ENCODE data around the gene ZNF668. TPM values are rescaled to one million over a fixed set of nuclear protein-coding genes. Genes with fewer than 3 reads are reported as not detected.

Gene ZNF668
- total and polyA plus RNA-seq, 4 donors, result 6.0 to 10.3 (median 7.0) TPM

DNA sequence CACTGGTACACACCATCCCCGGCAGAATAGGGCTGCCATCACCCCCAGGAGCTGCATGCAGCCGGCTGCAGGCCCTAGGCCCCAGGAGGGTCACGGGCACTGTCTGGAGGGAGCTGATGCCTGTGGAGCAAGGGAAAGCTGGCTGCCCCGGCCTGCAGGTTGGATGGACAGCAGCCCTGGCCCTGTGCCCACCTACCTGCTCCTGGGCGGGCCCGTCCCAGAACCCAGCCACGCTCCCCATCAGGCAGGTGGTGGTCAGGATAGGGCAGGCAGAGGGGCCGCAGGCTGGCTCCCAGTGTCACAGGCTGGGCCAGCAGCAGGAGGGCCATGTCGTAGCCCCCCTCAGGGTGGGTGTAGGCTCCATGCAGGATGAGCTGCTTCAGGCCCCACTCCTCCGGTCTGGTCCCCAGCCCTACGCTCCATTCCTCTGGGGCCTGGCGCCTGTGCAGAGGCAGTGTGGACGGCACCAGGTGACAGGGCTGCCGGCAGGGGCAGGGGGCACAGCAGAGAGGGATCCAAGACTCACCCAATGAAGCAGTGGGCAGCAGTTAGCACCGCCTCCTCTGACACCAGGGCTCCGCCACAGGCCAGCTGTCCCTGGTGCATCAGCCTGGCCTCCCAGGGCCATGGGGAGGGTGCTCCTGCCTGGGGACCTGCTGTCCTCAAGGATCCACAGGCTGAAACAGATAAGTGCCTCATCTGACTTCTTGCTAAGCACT lies 10.7 kb upstream of the ZNF668 start:
- peaks cover 0 to 3% of the 10 kb centered on the region in 2 donors for H3K36me3 ChIP-seq (ENCODE audit: control insufficient read depth in 1 of 2, insufficient read depth in 2 of 2, low read length in 1 of 2)
- H3K9me3 ChIP-seq (ENCODE audit: control insufficient read depth, low read length), result no peaks in the 10 kb centered on the region
- no peak overlapping the region for H3K4me3 ChIP-seq (ENCODE audit: low read length in 2 of 2)
- ATAC-seq (ENCODE audit: low FRiP score) (no peak), DNase-seq (peak in 1 of 2 donors; percentile 76)
- no peak overlapping the region for H3K27ac ChIP-seq (ENCODE audit: low read depth in 1 of 2, low read length in 2 of 2)
- 80 to 84% methylated on average over 14 to 16 of the region's 16 CpGs for WGBS, 2 donors
- intact Hi-C loops (cut with DNase I), result no loop called here
- H3K4me1 ChIP-seq (ENCODE audit: control insufficient read depth in 1 of 2, insufficient read depth in 2 of 2, low read length in 2 of 2), result no peaks in the 10 kb centered on the region
- no peaks in the 10 kb centered on the region for H3K27me3 ChIP-seq (ENCODE audit: control insufficient read depth in 1 of 2, insufficient read depth in 2 of 2, low read length in 1 of 2)

DNA sequence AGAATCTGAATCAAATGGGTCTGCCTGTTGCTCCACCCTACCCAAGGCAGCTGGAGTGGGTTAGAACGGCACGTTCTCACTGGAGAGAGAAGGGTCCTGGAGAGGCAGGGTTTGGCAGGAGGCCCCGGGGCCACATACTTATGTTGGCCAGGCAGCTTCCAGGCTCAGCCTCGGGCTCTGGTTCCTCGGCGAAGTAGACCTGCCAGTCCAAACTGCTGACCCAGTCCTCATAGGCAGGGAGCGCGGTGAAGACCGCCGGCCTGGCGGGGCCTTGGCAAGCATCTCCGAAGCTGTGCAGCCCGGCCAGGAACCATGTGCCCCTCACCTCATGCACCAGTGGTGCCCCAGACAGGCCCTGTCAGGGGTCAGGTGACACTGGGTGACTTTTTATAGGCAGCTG lies 9.9 kb upstream of the ZNF668 start:
- intact Hi-C loops (cut with DNase I), result no loop called here
- Histone ChIP-seq H3K4me3 (ENCODE audit: low read length in 2 of 2) (no peak overlapping the region), H3K27ac (ENCODE audit: low read depth in 1 of 2, low read length in 2 of 2) (no peak overlapping the region), H3K9me3 (ENCODE audit: control insufficient read depth, low read length) (no peaks in the 10 kb centered on the region), H3K27me3 (ENCODE audit: control insufficient read depth in 1 of 2, insufficient read depth in 2 of 2, low read length in 1 of 2) (no peaks in the 10 kb centered on the region), H3K4me1 (ENCODE audit: control insufficient read depth in 1 of 2, insufficient read depth in 2 of 2, low read length in 2 of 2) (no peaks in the 10 kb centered on the region), H3K36me3 (ENCODE audit: control insufficient read depth in 1 of 2, insufficient read depth in 2 of 2, low read length in 1 of 2) (peaks cover 0 to 3% of the 10 kb centered on the region in 2 donors)
- 65 to 69% methylated on average over 13 of the region's 13 CpGs for WGBS, 2 donors
- peak in 1 of 2 donors; percentile 69 for DNase-seq
- ATAC-seq (ENCODE audit: low FRiP score), result no peak

GRCh38 chr16:31083556-31083955 lies 9.5 kb upstream of the ZNF668 start:
- DNase-seq (no peak), ATAC-seq (ENCODE audit: low FRiP score) (no peak)
- Histone ChIP-seq H3K4me1 (ENCODE audit: control insufficient read depth in 1 of 2, insufficient read depth in 2 of 2, low read length in 2 of 2) (no peaks in the 10 kb centered on the region), H3K27ac (ENCODE audit: low read depth in 1 of 2, low read length in 2 of 2) (no peak overlapping the region), H3K27me3 (ENCODE audit: control insufficient read depth in 1 of 2, insufficient read depth in 2 of 2, low read length in 1 of 2) (no peaks in the 10 kb centered on the region), H3K4me3 (ENCODE audit: low read length in 2 of 2) (no peak overlapping the region), H3K9me3 (ENCODE audit: control insufficient read depth, low read length) (no peaks in the 10 kb centered on the region), H3K36me3 (ENCODE audit: control insufficient read depth in 1 of 2, insufficient read depth in 2 of 2, low read length in 1 of 2) (peaks cover 0 to 3% of the 10 kb centered on the region in 2 donors)
- WGBS, 2 donors, result 66 to 71% methylated on average over 5 of the region's 5 CpGs
- intact Hi-C loops (cut with DNase I), result no loop called here

DNA sequence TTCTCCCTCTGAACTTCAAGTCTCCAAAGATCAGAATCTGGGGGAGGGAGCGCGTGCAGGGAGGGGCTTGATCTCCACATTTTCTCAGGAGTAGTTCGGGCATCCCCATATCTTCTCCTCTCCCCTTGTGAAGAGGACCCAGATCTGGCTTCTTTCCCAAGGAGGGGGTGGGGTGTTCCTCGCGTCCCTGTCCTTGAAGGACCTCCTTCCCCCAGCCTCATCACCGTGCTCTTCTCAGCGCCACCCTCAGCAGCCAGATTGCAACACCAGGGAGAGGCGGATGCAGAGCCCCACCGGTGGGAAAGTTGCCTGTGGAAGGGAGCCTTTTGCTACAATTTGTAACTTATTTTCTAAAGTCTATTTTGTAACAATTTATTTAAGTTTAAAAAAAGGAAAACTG lies 9.0 kb upstream of the ZNF668 start:
- H3K36me3 ChIP-seq (ENCODE audit: control insufficient read depth in 1 of 2, insufficient read depth in 2 of 2, low read length in 1 of 2), result peaks cover 0 to 3% of the 10 kb centered on the region in 2 donors

GRCh38 chr16:31082368-31083045 lies 8.5 kb upstream of the ZNF668 start:
- intact Hi-C loops (cut with DNase I), result no loop called here
- Histone ChIP-seq H3K27ac (ENCODE audit: low read depth in 1 of 2, low read length in 2 of 2) (no peak overlapping the region), H3K27me3 (ENCODE audit: control insufficient read depth in 1 of 2, insufficient read depth in 2 of 2, low read length in 1 of 2) (no peaks in the 10 kb centered on the region), H3K9me3 (ENCODE audit: control insufficient read depth, low read length) (no peaks in the 10 kb centered on the region), H3K4me3 (ENCODE audit: low read length in 2 of 2) (no peak overlapping the region), H3K36me3 (ENCODE audit: control insufficient read depth in 1 of 2, insufficient read depth in 2 of 2, low read length in 1 of 2) (peaks cover 0 to 3% of the 10 kb centered on the region in 2 donors), H3K4me1 (ENCODE audit: control insufficient read depth in 1 of 2, insufficient read depth in 2 of 2, low read length in 2 of 2) (no peaks in the 10 kb centered on the region)
- 68% methylated on average over 13 to 14 of the region's 14 CpGs for WGBS, 2 donors
- DNase-seq (no peak), ATAC-seq (ENCODE audit: low FRiP score) (no peak)

More for the DNA sequence above, 9.0 kb upstream of the ZNF668 start:
- Histone ChIP-seq H3K4me3 (ENCODE audit: low read length in 2 of 2) (no peak overlapping the region), H3K4me1 (ENCODE audit: control insufficient read depth in 1 of 2, insufficient read depth in 2 of 2, low read length in 2 of 2) (no peaks in the 10 kb centered on the region), H3K9me3 (ENCODE audit: control insufficient read depth, low read length) (no peaks in the 10 kb centered on the region), H3K27ac (ENCODE audit: low read depth in 1 of 2, low read length in 2 of 2) (no peak overlapping the region), H3K27me3 (ENCODE audit: control insufficient read depth in 1 of 2, insufficient read depth in 2 of 2, low read length in 1 of 2) (no peaks in the 10 kb centered on the region)
- ATAC-seq (ENCODE audit: low FRiP score), result no peak
- WGBS, 2 donors, result 69 to 72% methylated on average over 9 of the region's 9 CpGs
- intact Hi-C loops (cut with DNase I), result no loop called here
- no peak for DNase-seq

GRCh38 chr16:31081428-31082351 lies 7.7 kb upstream of the ZNF668 start:
- Histone ChIP-seq H3K27me3 (ENCODE audit: control insufficient read depth in 1 of 2, insufficient read depth in 2 of 2, low read length in 1 of 2) (no peaks in the 10 kb centered on the region), H3K9me3 (ENCODE audit: control insufficient read depth, low read length) (no peaks in the 10 kb centered on the region), H3K36me3 (ENCODE audit: control insufficient read depth in 1 of 2, insufficient read depth in 2 of 2, low read length in 1 of 2) (peaks cover 0 to 3% of the 10 kb centered on the region in 2 donors), H3K4me3 (ENCODE audit: low read length in 2 of 2) (no peak overlapping the region), H3K27ac (ENCODE audit: low read depth in 1 of 2, low read length in 2 of 2) (no peak overlapping the region), H3K4me1 (ENCODE audit: control insufficient read depth in 1 of 2, insufficient read depth in 2 of 2, low read length in 2 of 2) (no peaks in the 10 kb centered on the region)
- intact Hi-C loops (cut with DNase I), result no loop called here
- 81 to 82% methylated on average over 26 of the region's 26 CpGs for WGBS, 2 donors
- peak in 1 of 2 donors; percentile 69 for DNase-seq
- no peak for ATAC-seq (ENCODE audit: low FRiP score)

DNA sequence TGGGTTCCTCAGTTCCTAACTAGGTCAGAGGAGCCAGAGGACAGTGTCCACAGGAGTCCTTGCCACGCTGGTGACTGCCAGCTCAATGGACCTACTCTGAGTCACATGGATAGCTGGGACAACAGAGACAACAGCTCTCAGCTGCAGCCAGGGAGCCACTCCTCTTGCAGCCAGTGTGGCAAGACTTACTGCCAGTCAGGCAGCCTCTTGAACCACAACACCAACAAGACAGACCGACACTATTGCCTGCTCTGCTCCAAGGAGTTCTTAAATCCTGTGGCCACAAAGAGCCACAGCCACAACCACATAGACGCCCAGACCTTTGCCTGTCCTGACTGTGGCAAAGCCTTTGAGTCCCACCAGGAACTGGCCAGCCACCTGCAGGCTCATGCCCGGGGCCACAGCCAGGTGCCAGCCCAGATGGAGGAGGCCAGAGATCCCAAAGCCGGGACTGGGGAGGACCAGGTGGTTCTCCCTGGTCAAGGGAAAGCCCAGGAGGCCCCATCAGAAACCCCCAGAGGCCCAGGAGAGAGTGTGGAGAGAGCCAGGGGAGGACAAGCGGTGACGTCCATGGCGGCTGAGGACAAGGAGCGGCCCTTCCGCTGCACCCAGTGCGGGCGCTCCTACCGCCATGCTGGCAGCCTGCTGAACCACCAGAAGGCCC lies 6.8 kb upstream of the ZNF668 start:
- H3K27me3 ChIP-seq (ENCODE audit: control insufficient read depth in 1 of 2, insufficient read depth in 2 of 2, low read length in 1 of 2), result no peaks in the 10 kb centered on the region
- WGBS, 2 donors, result 93% methylated on average over 13 of the region's 13 CpGs
- no peak for DNase-seq
- H3K27ac ChIP-seq (ENCODE audit: low read depth in 1 of 2, low read length in 2 of 2), result no peak overlapping the region
- H3K4me1 ChIP-seq (ENCODE audit: control insufficient read depth in 1 of 2, insufficient read depth in 2 of 2, low read length in 2 of 2), result no peaks in the 10 kb centered on the region
- no peak overlapping the region for H3K4me3 ChIP-seq (ENCODE audit: low read length in 2 of 2)
- peaks cover 0 to 3% of the 10 kb centered on the region in 2 donors for H3K36me3 ChIP-seq (ENCODE audit: control insufficient read depth in 1 of 2, insufficient read depth in 2 of 2, low read length in 1 of 2)
- intact Hi-C loops (cut with DNase I), result no loop called here
- no peaks in the 10 kb centered on the region for H3K9me3 ChIP-seq (ENCODE audit: control insufficient read depth, low read length)
- ATAC-seq (ENCODE audit: low FRiP score), result no peak

- H3K36me3 ChIP-seq (ENCODE audit: control insufficient read depth in 1 of 2, insufficient read depth in 2 of 2, low read length in 1 of 2), result peaks cover 0 to 3% of the 10 kb centered on the region in 2 donors
- peak; percentile 4 for ATAC-seq (ENCODE audit: low FRiP score)
Observed at GRCh38 chr16:31080035-31080629, 6.1 kb upstream of the ZNF668 start.

More at GRCh38 chr16:31080035-31080629, 6.1 kb upstream of the ZNF668 start:
- Histone ChIP-seq H3K4me1 (ENCODE audit: control insufficient read depth in 1 of 2, insufficient read depth in 2 of 2, low read length in 2 of 2) (no peaks in the 10 kb centered on the region), H3K4me3 (ENCODE audit: low read length in 2 of 2) (no peak overlapping the region), H3K27ac (ENCODE audit: low read depth in 1 of 2, low read length in 2 of 2) (no peak overlapping the region), H3K9me3 (ENCODE audit: control insufficient read depth, low read length) (no peaks in the 10 kb centered on the region), H3K27me3 (ENCODE audit: control insufficient read depth in 1 of 2, insufficient read depth in 2 of 2, low read length in 1 of 2) (no peaks in the 10 kb centered on the region)
- peak in 1 of 2 donors; percentile 73 for DNase-seq
- 96% methylated on average over 39 to 40 of the region's 40 CpGs for WGBS, 2 donors
- intact Hi-C loops (cut with DNase I), result no loop called here

All from aorta (tissue), 5 donors.